ENCODE data around the gene RERG. TPM values are rescaled to one million over a fixed set of nuclear protein-coding genes. Genes with fewer than 3 reads are reported as not detected.
A peak's percentile ranks its signal among the peaks of the same experiment; 100 is the strongest.

Gene RERG, protein sequence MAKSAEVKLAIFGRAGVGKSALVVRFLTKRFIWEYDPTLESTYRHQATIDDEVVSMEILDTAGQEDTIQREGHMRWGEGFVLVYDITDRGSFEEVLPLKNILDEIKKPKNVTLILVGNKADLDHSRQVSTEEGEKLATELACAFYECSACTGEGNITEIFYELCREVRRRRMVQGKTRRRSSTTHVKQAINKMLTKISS
- total RNA-seq, result 0.61 and 1.1 TPM in 2 replicates
- long read RNA-seq, partial matches to known transcripts, result 0 of 3 reads
- long read RNA-seq, other reads (novel, unspliced or antisense), result 1 of 3 reads

DNA sequence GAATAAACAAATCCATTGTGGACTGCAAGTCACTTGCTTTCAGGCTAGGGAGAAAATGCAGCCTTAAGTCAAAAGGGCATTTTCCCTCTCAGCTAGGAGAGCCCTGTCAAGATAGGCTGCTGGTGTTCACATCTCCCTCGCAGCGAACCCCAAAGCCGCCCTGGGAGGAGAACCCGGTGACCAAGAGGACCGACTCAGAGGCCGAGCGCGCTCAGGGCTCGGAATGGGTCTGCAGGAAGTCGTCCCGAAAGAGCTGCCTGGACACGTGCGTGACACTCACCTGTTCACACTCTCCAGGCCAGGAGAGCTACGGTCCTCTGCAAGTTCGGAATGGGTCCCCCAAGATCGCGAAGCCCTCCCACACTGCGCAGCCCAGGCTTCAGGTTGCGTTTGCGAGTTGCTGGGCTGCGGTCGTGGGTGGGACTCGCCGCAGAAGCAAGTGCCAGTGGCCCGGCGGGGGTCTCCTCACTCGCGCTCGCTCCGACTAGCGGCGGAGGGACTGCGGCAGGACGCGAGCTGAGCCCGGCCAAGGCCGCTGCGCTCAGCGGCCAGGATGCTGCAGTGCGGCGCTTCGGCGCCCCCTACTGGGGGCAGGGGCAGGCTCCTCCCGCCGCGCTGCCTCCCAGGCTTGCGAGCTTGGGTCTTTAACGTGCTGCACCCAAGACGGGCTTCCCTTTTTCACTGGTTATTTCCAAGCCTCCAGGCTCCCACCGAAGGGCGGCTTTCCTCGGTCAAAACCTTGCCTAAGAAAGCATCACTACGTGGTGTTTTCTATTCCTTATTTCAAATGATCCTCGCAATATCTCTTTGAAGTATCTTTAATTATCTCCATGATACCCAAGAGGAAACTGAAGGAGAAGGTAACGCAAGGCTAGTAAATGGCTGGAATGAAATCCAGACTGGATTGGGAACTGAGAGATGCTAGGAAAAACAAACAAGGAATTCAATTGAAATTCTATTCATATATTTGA, at the start of gene RERG:
Gene RERG (minus strand): TSS at position 503 of the 971 bp plus-strand sequence. CDS start 3,928 bp downstream, outside the sequence.
- Mint-ChIP-seq H3K9me3 (no peaks in the 10 kb centered on the region), H3K4me1 (peaks cover 13% of the 10 kb centered on the region), H3K27ac (ENCODE audit: unreplicated experiment) (no peak within 1 kb of the TSS), H3K27me3 (ENCODE audit: low read depth) (peaks cover 6% of the 10 kb centered on the region), H3K36me3 (ENCODE audit: low read depth) (no peaks in the 10 kb centered on the region), H3K4me3 (peak within 1 kb of the TSS; percentile 83)
- TF ChIP-seq, protein P1, sequence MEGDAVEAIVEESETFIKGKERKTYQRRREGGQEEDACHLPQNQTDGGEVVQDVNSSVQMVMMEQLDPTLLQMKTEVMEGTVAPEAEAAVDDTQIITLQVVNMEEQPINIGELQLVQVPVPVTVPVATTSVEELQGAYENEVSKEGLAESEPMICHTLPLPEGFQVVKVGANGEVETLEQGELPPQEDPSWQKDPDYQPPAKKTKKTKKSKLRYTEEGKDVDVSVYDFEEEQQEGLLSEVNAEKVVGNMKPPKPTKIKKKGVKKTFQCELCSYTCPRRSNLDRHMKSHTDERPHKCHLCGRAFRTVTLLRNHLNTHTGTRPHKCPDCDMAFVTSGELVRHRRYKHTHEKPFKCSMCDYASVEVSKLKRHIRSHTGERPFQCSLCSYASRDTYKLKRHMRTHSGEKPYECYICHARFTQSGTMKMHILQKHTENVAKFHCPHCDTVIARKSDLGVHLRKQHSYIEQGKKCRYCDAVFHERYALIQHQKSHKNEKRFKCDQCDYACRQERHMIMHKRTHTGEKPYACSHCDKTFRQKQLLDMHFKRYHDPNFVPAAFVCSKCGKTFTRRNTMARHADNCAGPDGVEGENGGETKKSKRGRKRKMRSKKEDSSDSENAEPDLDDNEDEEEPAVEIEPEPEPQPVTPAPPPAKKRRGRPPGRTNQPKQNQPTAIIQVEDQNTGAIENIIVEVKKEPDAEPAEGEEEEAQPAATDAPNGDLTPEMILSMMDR (conservative IDR thresholded peaks at IDR 0.05), result peak; percentile 100
- peak; percentile 87 for DNase-seq (ENCODE audit: low read depth, low spot score)

DNA sequence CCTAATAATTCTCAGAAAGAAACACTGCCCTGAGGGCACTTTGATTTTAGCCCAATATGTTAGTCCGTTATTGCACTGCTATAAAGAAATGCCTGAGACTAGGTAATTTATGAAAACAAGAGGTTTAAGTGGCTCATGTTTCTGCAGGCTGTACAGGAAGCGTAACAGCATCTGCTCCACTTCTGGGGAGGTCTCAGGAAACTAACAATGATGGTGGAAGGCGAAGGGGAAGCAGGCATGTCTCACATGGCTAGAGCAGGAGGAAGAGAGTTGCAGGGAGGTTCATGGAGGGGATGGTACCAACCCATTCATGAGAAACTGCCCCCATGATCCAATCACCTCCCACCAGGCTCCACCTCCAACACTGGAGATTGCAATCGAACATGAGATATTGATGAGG, 49.4 kb upstream of the RERG start:
- H3K36me3 Mint-ChIP-seq (ENCODE audit: low read depth), result no peaks in the 10 kb centered on the region
- H3K27me3 Mint-ChIP-seq (ENCODE audit: low read depth), result no peaks in the 10 kb centered on the region
- DNase-seq (ENCODE audit: low read depth, low spot score), result no peak
- no peak overlapping the region for H3K27ac Mint-ChIP-seq (ENCODE audit: unreplicated experiment)
- H3K4me3 Mint-ChIP-seq, result no peak overlapping the region
- TF ChIP-seq, protein P1 (conservative IDR thresholded peaks at IDR 0.05), result no peak
- H3K4me1 Mint-ChIP-seq, result no peaks in the 10 kb centered on the region
- H3K9me3 Mint-ChIP-seq, result no peaks in the 10 kb centered on the region

DNA sequence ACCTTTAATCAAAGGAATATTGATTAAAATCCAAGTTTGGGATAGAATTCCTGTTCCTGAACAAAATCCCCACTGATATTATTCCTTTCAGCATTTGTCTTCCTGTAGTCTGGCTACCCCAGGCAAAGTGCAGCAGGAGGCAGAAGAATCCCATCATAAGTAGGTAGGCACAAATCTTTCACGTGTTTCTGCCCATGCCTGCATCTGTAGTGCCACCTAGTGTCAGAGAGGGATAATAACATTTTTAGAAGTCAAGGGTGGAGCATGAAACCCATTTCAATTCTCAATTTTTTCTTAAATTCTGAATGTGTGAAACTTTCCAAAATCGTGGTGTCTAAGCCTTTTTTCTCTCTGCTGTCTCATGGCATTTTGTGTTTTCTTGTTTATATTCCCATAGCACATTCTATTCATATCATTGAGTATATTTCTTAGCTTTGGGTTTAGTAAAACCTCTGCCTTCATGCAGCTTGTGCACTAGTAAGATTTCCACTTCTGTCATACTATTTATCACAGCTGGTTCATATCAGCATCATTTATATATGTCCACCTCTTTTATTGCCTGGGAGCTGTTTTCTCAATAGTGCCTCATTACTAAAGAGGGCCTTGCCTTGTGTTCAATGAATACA, 47.8 kb upstream of the RERG start:
- DNase-seq (ENCODE audit: low read depth, low spot score), result peak; percentile 10
- Mint-ChIP-seq H3K27me3 (ENCODE audit: low read depth) (no peaks in the 10 kb centered on the region), H3K9me3 (no peaks in the 10 kb centered on the region), H3K4me1 (no peaks in the 10 kb centered on the region), H3K4me3 (no peak overlapping the region), H3K36me3 (ENCODE audit: low read depth) (no peaks in the 10 kb centered on the region), H3K27ac (ENCODE audit: unreplicated experiment) (no peak overlapping the region)
- TF ChIP-seq, protein P1 (conservative IDR thresholded peaks at IDR 0.05), result peak; percentile 99

DNA sequence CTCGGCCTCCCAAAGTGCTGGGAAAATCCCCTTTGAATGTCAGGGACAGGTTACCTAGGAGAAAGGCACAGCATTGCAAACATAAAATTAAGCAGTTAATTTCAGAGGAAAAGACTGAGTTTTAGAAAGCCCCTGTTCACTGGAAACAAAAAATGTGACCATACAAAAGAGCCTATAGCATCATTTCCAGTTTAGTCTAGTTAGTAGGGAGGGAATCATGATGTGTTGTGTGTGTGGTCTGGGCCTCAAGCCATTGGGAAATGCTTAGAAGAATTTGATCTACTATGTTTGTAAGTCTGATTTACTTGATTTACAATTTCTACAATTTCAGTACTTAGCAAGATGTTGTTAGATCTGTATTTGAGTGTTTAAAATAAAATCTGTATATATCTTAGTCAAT, 47.1 kb upstream of the RERG start:
- Mint-ChIP-seq H3K36me3 (ENCODE audit: low read depth) (no peaks in the 10 kb centered on the region), H3K27me3 (ENCODE audit: low read depth) (no peaks in the 10 kb centered on the region), H3K4me3 (no peak overlapping the region), H3K9me3 (no peaks in the 10 kb centered on the region), H3K4me1 (no peaks in the 10 kb centered on the region), H3K27ac (ENCODE audit: unreplicated experiment) (no peak overlapping the region)
- DNase-seq (ENCODE audit: low read depth, low spot score), result no peak
- TF ChIP-seq, protein P1 (conservative IDR thresholded peaks at IDR 0.05), result no peak

DNA sequence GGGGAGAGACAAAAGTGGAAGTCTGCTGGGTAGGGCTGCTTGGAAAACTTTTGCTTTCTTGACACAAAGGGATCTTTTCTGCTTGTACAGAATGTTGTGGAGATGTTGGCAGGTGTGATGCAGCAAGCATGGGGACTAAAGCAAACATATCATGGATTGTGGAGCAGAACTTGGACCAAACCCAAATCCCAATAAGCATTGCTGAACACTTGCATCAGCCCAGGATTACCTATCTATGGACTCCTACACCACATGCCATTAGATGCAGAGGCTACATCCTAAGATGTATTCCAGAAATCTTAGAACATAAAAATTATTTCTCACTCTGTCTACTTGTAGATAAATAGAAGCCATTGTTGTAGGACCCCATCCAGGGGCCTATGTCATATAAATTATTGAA, 44.7 kb upstream of the RERG start:
- H3K27me3 Mint-ChIP-seq (ENCODE audit: low read depth), result no peaks in the 10 kb centered on the region
- H3K4me1 Mint-ChIP-seq, result no peaks in the 10 kb centered on the region
- no peaks in the 10 kb centered on the region for H3K36me3 Mint-ChIP-seq (ENCODE audit: low read depth)
- H3K27ac Mint-ChIP-seq (ENCODE audit: unreplicated experiment), result no peak overlapping the region
- H3K4me3 Mint-ChIP-seq, result no peak overlapping the region
- no peaks in the 10 kb centered on the region for H3K9me3 Mint-ChIP-seq
- no peak for DNase-seq (ENCODE audit: low read depth, low spot score)
- TF ChIP-seq, protein P1 (conservative IDR thresholded peaks at IDR 0.05), result no peak
